ENCODE results near the gene CDK15. TPM values are rescaled to one million over a fixed set of nuclear protein-coding genes. Genes with fewer than 3 reads are reported as not detected.
"Not testable (repeated sequence)": the region's sequence is repeated elsewhere in the genome, so short reads cannot be mapped to it uniquely, and the experiment has no call there.

Gene CDK15
- total RNA-seq, 1 donor from 2014 or later: not detected

GRCh38 chr2:201840726-201841125, 34.4 kb downstream of the CDK15 start:
- no peak for DNase-seq (ENCODE audit: low spot score)

GRCh38 chr2:201842131-201842860, 36.0 kb downstream of the CDK15 start:
- Mint-ChIP-seq H3K36me3 (ENCODE audit: low read depth, unreplicated experiment) (no peaks in the 10 kb centered on the region), H3K4me1 (ENCODE audit: unreplicated experiment) (no peaks in the 10 kb centered on the region), H3K9me3 (ENCODE audit: unreplicated experiment) (no peaks in the 10 kb centered on the region), H3K27me3 (ENCODE audit: unreplicated experiment) (no peaks in the 10 kb centered on the region), H3K27ac (ENCODE audit: unreplicated experiment) (no peak overlapping the region), H3K4me3 (ENCODE audit: unreplicated experiment) (no peak overlapping the region)
- DNase-seq (ENCODE audit: low spot score): no peak
- no peak for TF ChIP-seq CTCF (IDR thresholded peaks at IDR 0.05; ENCODE audit: unreplicated experiment)

More at GRCh38 chr2:201840726-201841125, 34.4 kb downstream of the CDK15 start:
- H3K27ac Mint-ChIP-seq (ENCODE audit: unreplicated experiment): no peak overlapping the region
- H3K9me3 Mint-ChIP-seq (ENCODE audit: unreplicated experiment): no peaks in the 10 kb centered on the region
- no peak overlapping the region for H3K4me3 Mint-ChIP-seq (ENCODE audit: unreplicated experiment)
- H3K4me1 Mint-ChIP-seq (ENCODE audit: unreplicated experiment): no peaks in the 10 kb centered on the region
- TF ChIP-seq CTCF (IDR thresholded peaks at IDR 0.05; ENCODE audit: unreplicated experiment): no peak
- no peaks in the 10 kb centered on the region for H3K36me3 Mint-ChIP-seq (ENCODE audit: low read depth, unreplicated experiment)
- H3K27me3 Mint-ChIP-seq (ENCODE audit: unreplicated experiment): no peaks in the 10 kb centered on the region

GRCh38 chr2:201844922-201845321, 38.6 kb downstream of the CDK15 start:
- not testable (repeated sequence) for H3K27ac Mint-ChIP-seq (ENCODE audit: unreplicated experiment); H3K9me3 Mint-ChIP-seq (ENCODE audit: unreplicated experiment); H3K4me3 Mint-ChIP-seq (ENCODE audit: unreplicated experiment); H3K36me3 Mint-ChIP-seq (ENCODE audit: low read depth, unreplicated experiment); H3K27me3 Mint-ChIP-seq (ENCODE audit: unreplicated experiment); DNase-seq (ENCODE audit: low spot score); H3K4me1 Mint-ChIP-seq (ENCODE audit: unreplicated experiment)

- Mint-ChIP-seq H3K4me1 (ENCODE audit: unreplicated experiment) (no peaks in the 10 kb centered on the region), H3K27me3 (ENCODE audit: unreplicated experiment) (no peaks in the 10 kb centered on the region), H3K4me3 (ENCODE audit: unreplicated experiment) (no peak overlapping the region), H3K27ac (ENCODE audit: unreplicated experiment) (no peak overlapping the region), H3K36me3 (ENCODE audit: low read depth, unreplicated experiment) (no peaks in the 10 kb centered on the region), H3K9me3 (ENCODE audit: unreplicated experiment) (no peaks in the 10 kb centered on the region)
- no peak for DNase-seq (ENCODE audit: low spot score)
- no peak for TF ChIP-seq CTCF (IDR thresholded peaks at IDR 0.05; ENCODE audit: unreplicated experiment)
Observed at GRCh38 chr2:201847481-201847880, 41.1 kb downstream of the CDK15 start.

GRCh38 chr2:201852462-201852861, 46.1 kb downstream of the CDK15 start:
- Mint-ChIP-seq H3K4me3 (ENCODE audit: unreplicated experiment) (no peak overlapping the region), H3K9me3 (ENCODE audit: unreplicated experiment) (no peaks in the 10 kb centered on the region), H3K27ac (ENCODE audit: unreplicated experiment) (no peak overlapping the region), H3K27me3 (ENCODE audit: unreplicated experiment) (no peaks in the 10 kb centered on the region), H3K4me1 (ENCODE audit: unreplicated experiment) (no peaks in the 10 kb centered on the region), H3K36me3 (ENCODE audit: low read depth, unreplicated experiment) (no peaks in the 10 kb centered on the region)
- no peak for TF ChIP-seq CTCF (IDR thresholded peaks at IDR 0.05; ENCODE audit: unreplicated experiment)
- DNase-seq (ENCODE audit: low spot score): no peak
